NCI-H2107 (cell line): Measurements from ENCODE around the gene HTR3A.

Experiments
- DNase-seq: peaks from one replicate; lab custom pipeline; 2025; lab: John Stamatoyannopoulos, UW

HTR3A gene

DNA sequence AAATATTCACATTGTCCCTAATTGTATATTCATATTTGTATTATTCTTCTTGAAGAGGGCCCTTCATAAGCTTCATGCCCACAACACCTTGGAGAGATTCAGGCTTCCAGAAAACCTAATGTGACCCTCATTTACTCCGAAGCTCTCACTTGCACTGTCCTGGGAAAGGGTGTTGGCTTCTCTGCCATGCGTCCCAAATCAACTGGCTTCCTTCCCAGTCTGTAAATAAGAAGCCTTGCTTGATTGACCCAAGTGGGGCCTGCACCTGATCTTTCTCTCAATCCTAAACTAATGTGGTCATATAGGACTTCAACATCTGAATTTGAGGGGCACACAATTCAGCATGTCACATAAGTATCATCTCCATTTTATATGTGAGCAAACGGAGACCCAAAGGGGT lies 44.1 kb downstream of the HTR3A start:
- DNase-seq, result no peak

DNA sequence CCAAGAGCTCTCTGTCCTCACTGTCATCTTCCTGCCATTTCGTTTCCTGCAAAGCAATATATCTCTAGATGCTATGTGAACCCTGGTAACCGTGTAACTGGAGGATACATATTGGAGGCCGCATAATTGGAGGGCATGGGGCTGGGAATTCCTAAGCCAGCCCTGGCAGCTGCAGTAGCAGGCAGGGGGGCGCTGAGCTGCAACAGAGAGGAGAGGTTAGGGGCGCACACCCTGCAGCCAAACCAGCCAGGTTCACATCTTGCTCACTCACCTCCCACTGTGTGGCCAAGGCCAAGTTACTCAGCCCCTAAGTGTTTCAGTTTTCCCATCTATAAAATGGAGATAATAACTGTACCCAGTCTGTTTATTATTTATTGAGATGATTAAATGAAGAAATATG lies 44.7 kb downstream of the HTR3A start:
- no peak for DNase-seq

DNA sequence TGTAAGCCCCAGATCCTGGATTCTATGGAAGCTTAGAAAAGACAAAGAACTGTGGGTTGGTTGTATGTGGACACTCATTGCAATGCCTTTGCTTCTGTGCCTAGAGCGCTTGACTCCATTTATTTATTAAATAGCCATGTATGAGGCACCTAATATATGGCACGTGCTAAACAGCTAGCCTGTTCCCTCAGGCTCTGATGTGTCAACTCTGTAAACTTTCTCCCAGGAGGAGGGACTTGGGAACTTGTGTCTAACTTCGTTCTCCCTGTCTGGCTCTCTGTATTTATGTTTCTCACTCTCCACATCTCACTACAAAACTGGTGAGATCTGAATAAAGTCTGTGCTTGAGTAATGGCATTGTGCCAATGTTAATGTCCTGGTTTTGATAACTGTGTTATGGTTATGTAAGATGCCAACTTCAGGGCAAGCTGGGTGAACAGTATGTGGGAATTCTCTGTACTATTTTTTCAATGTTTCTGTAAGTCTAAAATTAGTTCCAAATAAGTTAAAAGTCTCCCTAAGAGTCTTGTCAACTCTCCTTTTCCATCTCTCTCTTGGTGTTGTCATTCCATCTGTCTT lies 50.5 kb downstream of the HTR3A start:
- DNase-seq, result no peak

DNA sequence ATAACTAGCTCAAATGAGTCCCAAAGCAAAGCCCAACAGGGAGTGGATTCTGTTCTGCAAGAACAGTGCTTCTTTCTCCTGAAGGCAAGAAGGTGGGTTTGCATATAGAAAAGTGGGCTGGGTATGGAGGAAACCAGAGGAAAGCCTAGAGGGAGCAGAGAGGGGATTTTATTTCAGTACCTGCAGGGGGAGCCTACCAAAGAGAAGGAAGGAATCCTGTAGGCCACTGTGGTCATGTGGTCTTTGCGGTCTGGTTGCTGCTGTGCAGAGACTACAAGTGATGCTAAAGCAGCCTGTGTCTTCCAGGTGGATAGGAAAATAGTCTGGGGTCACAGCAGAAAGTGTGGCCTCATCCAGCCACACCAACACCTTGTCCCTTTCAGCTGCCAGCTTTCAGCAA lies 51.4 kb downstream of the HTR3A start:
- no peak for DNase-seq

DNA sequence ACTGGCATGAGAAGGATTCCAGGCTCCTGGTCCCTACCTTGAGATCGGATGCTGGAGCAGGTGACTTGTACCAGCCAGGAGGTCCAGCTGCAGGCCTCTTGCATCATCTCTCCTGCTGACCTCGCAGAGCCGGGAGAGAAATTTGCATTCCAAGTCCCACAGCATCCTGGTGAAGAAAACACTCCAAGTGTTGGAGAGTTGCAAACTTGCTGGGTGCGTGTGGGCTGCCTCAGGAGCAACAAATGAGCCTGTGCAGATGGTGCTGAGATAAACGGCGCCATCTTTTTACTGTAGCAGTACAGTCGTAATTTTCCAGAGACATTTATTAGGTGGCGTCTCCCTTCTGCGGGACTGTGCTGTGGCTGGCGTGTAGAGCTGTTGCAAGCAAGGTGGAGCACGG lies 52.5 kb downstream of the HTR3A start:
- no peak for DNase-seq

- no peak for DNase-seq
Observed at GRCh38 chr11:114027926-114028325, 53.0 kb downstream of the HTR3A start.

GRCh38 chr11:114031246-114031966 lies 56.5 kb downstream of the HTR3A start:
- DNase-seq, result no peak

GRCh38 chr11:114031967-114032320 lies 57.0 kb downstream of the HTR3A start:
- no peak for DNase-seq

- DNase-seq, result no peak
Observed at GRCh38 chr11:114033066-114033465, 58.2 kb downstream of the HTR3A start.

GRCh38 chr11:114033572-114033971 lies 58.7 kb downstream of the HTR3A start:
- DNase-seq, result no peak

DNA sequence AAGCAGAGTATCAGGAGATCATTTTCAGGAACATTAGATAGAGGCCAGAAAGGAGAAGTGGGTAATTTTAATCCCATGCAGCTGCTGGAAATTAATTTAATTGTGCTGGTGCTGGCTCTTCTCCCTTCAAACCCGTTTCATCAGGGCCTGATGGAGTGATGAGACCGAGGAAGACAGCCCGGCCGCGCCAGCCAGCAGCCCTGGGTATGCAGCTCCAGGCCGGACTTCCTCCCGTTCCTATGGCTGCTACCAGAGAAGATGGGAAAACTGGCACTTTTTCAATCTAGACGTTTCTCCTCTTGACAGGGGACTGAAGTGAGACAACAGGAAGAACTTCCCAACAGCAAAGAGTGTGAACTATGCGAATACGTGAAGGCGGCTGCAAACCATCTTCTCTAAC lies 60.0 kb downstream of the HTR3A start:
- DNase-seq, result no peak

DNA sequence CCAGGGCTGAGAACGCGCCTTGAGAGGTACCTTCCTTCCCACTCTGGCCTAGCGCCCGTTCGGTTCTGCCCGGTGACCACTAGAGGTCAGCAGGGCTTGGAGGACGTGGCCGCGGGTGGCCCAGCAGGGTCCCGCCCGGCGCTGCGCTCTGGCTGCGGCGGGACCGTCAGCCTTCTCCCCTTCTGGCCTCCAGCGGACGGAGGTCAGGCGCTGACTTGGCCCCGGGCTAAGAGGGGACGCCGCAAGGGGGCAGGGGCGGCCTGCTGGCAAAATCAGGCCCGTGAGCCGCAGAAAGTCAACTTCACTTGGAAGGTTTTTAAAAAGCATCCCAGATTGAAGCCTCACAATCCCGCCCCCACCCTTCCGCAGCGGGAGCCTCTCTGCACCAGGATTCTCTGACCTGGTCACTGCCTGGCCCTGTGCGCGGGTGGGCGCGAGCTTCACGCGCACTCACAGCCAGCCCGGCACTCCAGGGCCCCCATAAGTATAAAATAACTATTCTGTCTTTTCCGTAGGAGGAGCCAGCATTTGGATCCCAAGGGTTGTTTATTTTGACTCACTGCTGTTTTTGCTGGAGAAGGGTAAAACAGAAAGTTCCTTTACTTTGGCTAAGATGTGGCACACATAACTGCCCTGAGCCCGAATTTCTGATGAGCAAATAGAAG lies 61.4 kb downstream of the HTR3A start:
- no peak for DNase-seq

DNA sequence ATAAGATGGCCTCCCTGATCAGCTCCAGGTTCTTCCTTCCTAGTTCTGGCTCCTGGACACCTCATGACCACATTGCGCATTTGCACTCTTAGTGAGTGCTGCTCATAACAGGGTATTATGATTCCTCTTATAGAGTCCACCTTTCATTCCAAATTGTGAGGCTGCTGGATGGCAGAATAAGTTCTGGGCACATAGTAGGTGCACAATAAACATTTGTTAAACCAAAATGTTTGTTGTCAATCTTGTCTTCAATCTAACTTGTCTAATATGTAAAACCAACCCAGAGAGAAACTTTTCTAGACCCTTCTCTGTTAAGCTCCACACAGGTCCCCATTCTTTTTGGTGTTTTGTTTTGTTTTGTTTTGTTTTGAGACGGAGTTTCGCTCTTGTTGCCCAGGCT lies 62.0 kb downstream of the HTR3A start:
- no peak for DNase-seq

- DNase-seq, result no peak
Observed at GRCh38 chr11:114039551-114039950, 64.6 kb downstream of the HTR3A start.
